Activated T-cell treated with anti-CD3 and anti-CD28 coated beads for 24 hours (primary cell): ENCODE data around the gene KMT5C.
A peak's percentile ranks its signal among the peaks of the same experiment; 100 is the strongest.

ENCODE experiments used
- DNase-seq: peaks from one replicate; pipeline ENCODE4 v3.0.0-alpha.2; 2020; ENCODE audit warnings: low read depth

Gene KMT5C

GRCh38 chr19:55368701-55369563 is 29.3 kb downstream of the KMT5C start:
- no peak for DNase-seq

GRCh38 chr19:55369653-55370304 is 30.1 kb downstream of the KMT5C start:
- DNase-seq: no peak

GRCh38 chr19:55370305-55370988 is 30.8 kb downstream of the KMT5C start, which contains the start of gene IL11:
Gene IL11 (minus strand): TSS chr19:55370463. CDS start chr19:55370310, 153 bp downstream.
- DNase-seq: no peak

- no peak for DNase-seq
Observed at GRCh38 chr19:55372316-55373081, 32.8 kb downstream of the KMT5C start.

- no peak for DNase-seq
Observed at GRCh38 chr19:55373306-55373992, 33.8 kb downstream of the KMT5C start.

- no peak for DNase-seq
Observed at GRCh38 chr19:55373993-55374757, 34.5 kb downstream of the KMT5C start.

- DNase-seq: no peak
Observed at GRCh38 chr19:55376241-55376933, 36.7 kb downstream of the KMT5C start, which contains the start of gene TMEM190. Gene TMEM190 (plus strand): TSS chr19:55376826. CDS start chr19:55376854, 28 bp downstream.

- DNase-seq: no peak
Observed at GRCh38 chr19:55377356-55378131, 37.9 kb downstream of the KMT5C start.

GRCh38 chr19:55379174-55379573 is 39.5 kb downstream of the KMT5C start:
- DNase-seq: no peak

GRCh38 chr19:55382013-55382412 is 42.3 kb downstream of the KMT5C start:
- DNase-seq: no peak

GRCh38 chr19:55382522-55383054 is 42.9 kb downstream of the KMT5C start:
- no peak for DNase-seq

GRCh38 chr19:55383279-55384130 is 43.8 kb downstream of the KMT5C start:
- peak; percentile 29 for DNase-seq

- no peak for DNase-seq
Observed at GRCh38 chr19:55384131-55384919, 44.6 kb downstream of the KMT5C start, which contains the start of gene TMEM238. Gene TMEM238 (minus strand): TSS chr19:55384292. CDS start chr19:55384259, 33 bp downstream.

GRCh38 chr19:55384920-55385723 is 45.4 kb downstream of the KMT5C start:
- DNase-seq: peak; percentile 92

GRCh38 chr19:55385724-55386492 is 46.2 kb downstream of the KMT5C start, which contains the start of gene RPL28:
Gene RPL28 (plus strand): TSS chr19:55385932. CDS start chr19:55386358, 426 bp downstream.
- DNase-seq: peak; percentile 99
